OCI-LY1 (cell line): Measurements from ENCODE around the gene ARL6IP5.

Source experiments
- H2AFZ ChIP-seq: fragments of 200-600 bp; sonication (generic), shearing (Covaris generic); 2 replicates; pipeline ENCODE4 v1.6.0; 2014; ENCODE audit warnings: antibody characterized with exemption, mild to moderate bottlenecking, low read length
- H3F3A ChIP-seq: fragments of 200-600 bp; sonication (generic), shearing (Covaris generic); 2 replicates; pipeline ENCODE4 v1.6.0; 2014; ENCODE audit warnings: mild to moderate bottlenecking, antibody characterized with exemption, low read length, moderate library complexity; ENCODE audit not compliant: insufficient read depth
- H3K27ac ChIP-seq: fragments of 200-600 bp; sonication (generic); 2 replicates; pipeline ENCODE4 v1.5.1; 2014; ENCODE audit warnings: low read length, mixed run types, mild to moderate bottlenecking, low read depth; ENCODE audit not compliant: poor library complexity, severe bottlenecking
- H3K27me3 ChIP-seq: fragments of 200-600 bp; sonication (generic); 2 replicates; pipeline ENCODE4 v1.6.0; 2014; ENCODE audit warnings: antibody characterized with exemption, mild to moderate bottlenecking, low read length, moderate library complexity; ENCODE audit not compliant: insufficient read depth
- H3K36me3 ChIP-seq: fragments of 200-600 bp; sonication (generic); 2 replicates; pipeline ENCODE4 v1.6.1; 2014; ENCODE audit warnings: mild to moderate bottlenecking, antibody characterized with exemption, low read length, moderate library complexity, mixed read lengths; ENCODE audit not compliant: insufficient read depth
- H3K4me1 ChIP-seq: fragments of 200-600 bp; sonication (generic); 2 replicates; pipeline ENCODE4 v1.5.1; 2014; ENCODE audit warnings: mild to moderate bottlenecking, low read length, moderate library complexity; ENCODE audit not compliant: insufficient read depth, severe bottlenecking
- H3K4me2 ChIP-seq: fragments of 200-600 bp; sonication (generic), shearing (Covaris generic); 2 replicates; pipeline ENCODE4 v1.6.1; 2014; ENCODE audit warnings: low read length
- H3K4me3 ChIP-seq: fragments of 200-600 bp; sonication (generic); 2 replicates; pipeline ENCODE4 v1.5.1; 2014; ENCODE audit warnings: low read length, low read depth, mild to moderate bottlenecking, mixed read lengths; ENCODE audit not compliant: poor library complexity, severe bottlenecking
- H3K79me2 ChIP-seq: fragments of 200-600 bp; shearing (Covaris generic); 2 replicates; pipeline ENCODE4 v1.6.1; 2016; ENCODE audit warnings: mixed run types, low read length, mixed read lengths; ENCODE audit not compliant: insufficient read depth
- H3K9ac ChIP-seq: fragments of 200-600 bp; sonication (generic), shearing (Covaris generic); 2 replicates; pipeline ENCODE4 v1.6.1; 2014; ENCODE audit warnings: mild to moderate bottlenecking, low read length, mixed read lengths
- H3K9me2 ChIP-seq: fragments of 200-600 bp; sonication (generic), shearing (Covaris generic); 2 replicates; pipeline ENCODE4 v1.6.1; 2014; ENCODE audit warnings: low read depth, mild to moderate bottlenecking, low read length, mixed read lengths
- H3K9me3 ChIP-seq: fragments of 200-600 bp; shearing (Covaris generic); 2 replicates; pipeline ENCODE4 v1.6.1; 2014; ENCODE audit warnings: low read length, mixed read lengths
- H4K20me1 ChIP-seq: fragments of 200-600 bp; sonication (generic), shearing (Covaris generic); 2 replicates; pipeline ENCODE4 v1.6.0; 2016; ENCODE audit warnings: mild to moderate bottlenecking, low read length; ENCODE audit not compliant: insufficient read depth
- EZH2 ChIP-seq: fragments of 200-600 bp; sonication (generic), shearing (Covaris generic); IDR thresholded peaks from 2 replicates; pipeline ENCODE4 v1.8.0; 2017; ENCODE audit warnings: borderline replicate concordance, mixed run types, mild to moderate bottlenecking, antibody characterized with exemption, low read length, moderate library complexity, mixed read lengths
- TF ChIP-seq, protein P1 (sequence below): fragments of 200-600 bp; sonication (generic), shearing (Covaris generic); IDR thresholded peaks from 2 replicates; pipeline ENCODE4 v1.5.1; 2017; ENCODE audit warnings: mild to moderate bottlenecking, antibody characterized with exemption, low read length, moderate library complexity, mixed read lengths

ARL6IP5 gene

GRCh38 chr3:69115731-69116130, 31.0 kb downstream of the ARL6IP5 start:
- Histone ChIP-seq H3K36me3 (no peaks in the 10 kb centered on the region), H3K4me3 (no peak overlapping the region), H3K27me3 (no peaks in the 10 kb centered on the region), H3K79me2 (no peaks in the 10 kb centered on the region), H3K9ac (no peak overlapping the region), H3K9me3 (no peaks in the 10 kb centered on the region), H3K9me2 (no peaks in the 10 kb centered on the region), H3K4me1 (no peaks in the 10 kb centered on the region), H2AFZ (no peak overlapping the region), H3K27ac (no peak overlapping the region), H4K20me1 (no peaks in the 10 kb centered on the region), H3K4me2 (no peak overlapping the region), H3F3A (no peaks in the 10 kb centered on the region)
- no peak for TF ChIP-seq EZH2
- TF ChIP-seq, protein P1, sequence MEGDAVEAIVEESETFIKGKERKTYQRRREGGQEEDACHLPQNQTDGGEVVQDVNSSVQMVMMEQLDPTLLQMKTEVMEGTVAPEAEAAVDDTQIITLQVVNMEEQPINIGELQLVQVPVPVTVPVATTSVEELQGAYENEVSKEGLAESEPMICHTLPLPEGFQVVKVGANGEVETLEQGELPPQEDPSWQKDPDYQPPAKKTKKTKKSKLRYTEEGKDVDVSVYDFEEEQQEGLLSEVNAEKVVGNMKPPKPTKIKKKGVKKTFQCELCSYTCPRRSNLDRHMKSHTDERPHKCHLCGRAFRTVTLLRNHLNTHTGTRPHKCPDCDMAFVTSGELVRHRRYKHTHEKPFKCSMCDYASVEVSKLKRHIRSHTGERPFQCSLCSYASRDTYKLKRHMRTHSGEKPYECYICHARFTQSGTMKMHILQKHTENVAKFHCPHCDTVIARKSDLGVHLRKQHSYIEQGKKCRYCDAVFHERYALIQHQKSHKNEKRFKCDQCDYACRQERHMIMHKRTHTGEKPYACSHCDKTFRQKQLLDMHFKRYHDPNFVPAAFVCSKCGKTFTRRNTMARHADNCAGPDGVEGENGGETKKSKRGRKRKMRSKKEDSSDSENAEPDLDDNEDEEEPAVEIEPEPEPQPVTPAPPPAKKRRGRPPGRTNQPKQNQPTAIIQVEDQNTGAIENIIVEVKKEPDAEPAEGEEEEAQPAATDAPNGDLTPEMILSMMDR = no peak

- H3K4me2 ChIP-seq = no peak overlapping the region
Observed at GRCh38 chr3:69116162-69116561, 31.4 kb downstream of the ARL6IP5 start.

DNA sequence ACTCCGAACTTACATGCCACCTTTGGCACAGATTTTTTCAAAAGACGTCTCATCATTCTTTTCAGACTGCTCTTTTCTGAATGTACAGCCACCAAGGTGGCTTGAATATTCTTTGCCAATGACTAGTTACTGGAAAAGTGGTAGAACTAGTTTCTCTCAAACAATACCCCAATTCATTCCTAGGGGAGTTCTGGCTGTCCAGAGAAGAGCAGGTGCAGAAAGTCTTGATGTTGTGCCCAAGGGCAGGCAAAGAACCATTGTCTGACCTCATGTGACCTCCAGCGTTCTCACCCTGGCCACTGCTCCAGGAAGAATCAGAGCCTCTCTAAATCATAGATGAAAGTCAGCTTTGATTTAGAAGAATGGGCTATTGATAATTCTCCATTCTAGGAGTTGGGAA, 32.2 kb downstream of the ARL6IP5 start:
- Histone ChIP-seq H3K4me3 (no peak overlapping the region), H3K27ac (no peak overlapping the region), H3K27me3 (no peaks in the 10 kb centered on the region), H3K9me2 (no peaks in the 10 kb centered on the region), H3K9me3 (no peaks in the 10 kb centered on the region), H3K4me2 (no peak overlapping the region), H3K79me2 (no peaks in the 10 kb centered on the region), H4K20me1 (no peaks in the 10 kb centered on the region), H2AFZ (no peak overlapping the region), H3K4me1 (no peaks in the 10 kb centered on the region), H3K9ac (no peak overlapping the region), H3K36me3 (no peaks in the 10 kb centered on the region), H3F3A (no peaks in the 10 kb centered on the region)
- TF ChIP-seq EZH2 = no peak
- TF ChIP-seq, protein P1 = no peak

More at GRCh38 chr3:69116162-69116561, 31.4 kb downstream of the ARL6IP5 start:
- Histone ChIP-seq H3K27me3 (no peaks in the 10 kb centered on the region), H4K20me1 (no peaks in the 10 kb centered on the region), H3K4me3 (no peak overlapping the region), H3K4me1 (no peaks in the 10 kb centered on the region), H3K9me2 (no peaks in the 10 kb centered on the region), H3K27ac (no peak overlapping the region), H3K36me3 (no peaks in the 10 kb centered on the region), H3F3A (no peaks in the 10 kb centered on the region), H3K79me2 (no peaks in the 10 kb centered on the region), H3K9ac (no peak overlapping the region), H3K9me3 (no peaks in the 10 kb centered on the region), H2AFZ (no peak overlapping the region)
- no peak for TF ChIP-seq EZH2
- TF ChIP-seq, protein P1 = no peak
